ENCODE measurements around the gene MKNK2. TPM values are rescaled to one million over a fixed set of nuclear protein-coding genes. Genes with fewer than 3 reads are reported as not detected.

Gene MKNK2
- polyA plus RNA-seq, 1 donor from 2014 or later, result 27.6 TPM

DNA sequence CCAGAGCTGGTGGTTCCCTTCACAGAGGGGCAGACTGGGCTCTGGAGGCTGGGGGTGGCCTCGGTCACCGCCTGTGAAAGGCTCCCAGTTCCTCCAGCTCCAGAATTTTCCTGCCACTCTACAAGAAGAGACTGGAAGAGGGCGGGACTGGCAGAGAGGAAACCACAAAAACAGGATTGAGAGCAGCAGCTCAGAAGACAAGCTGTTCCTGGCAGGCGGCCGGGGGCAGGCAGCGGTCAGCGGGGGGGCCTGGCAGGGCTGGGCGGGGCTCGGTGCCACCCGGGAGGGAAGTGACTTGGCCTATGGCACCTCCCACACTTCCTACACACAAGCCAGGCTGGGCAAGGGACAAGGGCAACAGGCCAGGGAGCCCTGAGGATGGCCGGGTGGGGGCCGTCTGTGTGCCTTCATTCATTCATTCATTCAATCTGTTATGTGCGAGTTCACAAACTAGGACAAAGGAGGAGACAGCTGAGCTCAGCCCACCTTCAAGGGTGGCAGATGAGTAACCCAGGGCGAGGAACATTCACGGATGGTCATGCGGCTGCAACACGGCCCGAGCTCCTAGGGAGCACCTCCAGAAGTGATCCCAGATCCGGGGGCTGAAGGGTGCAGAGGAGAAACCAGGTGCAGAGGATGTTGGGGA, 18.6 kb downstream of the MKNK2 start:
- no peaks in the 10 kb centered on the region for H3K9me2 ChIP-seq (ENCODE audit: insufficient read depth, low read length)
- no peaks in the 10 kb centered on the region for H3K79me2 ChIP-seq (replicated peaks; ENCODE audit: insufficient read depth, low read length)
- no peak overlapping the region for H3K9ac ChIP-seq (ENCODE audit: low read length)
- no peak overlapping the region for H3K4me3 ChIP-seq (ENCODE audit: low read length)
- no peak overlapping the region for H2AFZ ChIP-seq (ENCODE audit: low read depth, low read length)
- no peaks in the 10 kb centered on the region for H3F3A ChIP-seq (ENCODE audit: insufficient read depth, low read length, poor library complexity, severe bottlenecking)
- no peaks in the 10 kb centered on the region for H3K36me3 ChIP-seq (ENCODE audit: insufficient read depth, low read length)
- no peak overlapping the region for H3K4me2 ChIP-seq (ENCODE audit: low read length)
- no peaks in the 10 kb centered on the region for H3K27me3 ChIP-seq (ENCODE audit: insufficient read depth, low read depth, low read length)
- no peaks in the 10 kb centered on the region for H3K9me3 ChIP-seq (ENCODE audit: low read length)
- H4K20me1 ChIP-seq (ENCODE audit: insufficient read depth), result no peaks in the 10 kb centered on the region
- TF ChIP-seq EP300 (conservative IDR thresholded peaks at IDR 0.05; ENCODE audit: poor library complexity, severe bottlenecking) (no peak), EZH2 (IDR thresholded peaks at IDR 0.05; ENCODE audit: borderline replicate concordance, insufficient read depth, low read length, poor library complexity, severe bottlenecking) (no peak), SMC3 (conservative IDR thresholded peaks at IDR 0.05; ENCODE audit: poor library complexity) (no peak)
- H3K27ac ChIP-seq (ENCODE audit: low read length), result no peak overlapping the region

DNA sequence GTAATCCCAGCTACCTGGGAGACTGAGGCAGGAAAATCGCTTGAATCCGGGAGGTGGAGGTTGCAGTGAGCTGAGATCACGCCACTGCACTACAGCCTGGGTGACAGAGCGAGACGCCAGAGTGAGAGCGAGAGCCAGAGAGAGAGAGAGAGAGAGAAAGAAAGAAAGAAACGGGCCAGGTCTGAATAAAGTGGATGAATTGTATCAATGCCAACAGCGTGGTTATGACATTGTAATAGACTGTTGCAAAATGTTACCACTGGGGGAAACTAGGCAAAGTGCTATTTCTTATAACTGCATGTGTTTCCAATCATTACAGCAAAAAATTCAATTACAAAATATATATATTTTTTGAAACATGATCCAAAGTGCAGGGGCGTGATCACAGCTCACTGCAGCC, 23.7 kb downstream of the MKNK2 start:
- Histone ChIP-seq H3K27ac (ENCODE audit: low read length) (no peak overlapping the region), H3K9ac (ENCODE audit: low read length) (no peak overlapping the region), H3F3A (ENCODE audit: insufficient read depth, low read length, poor library complexity, severe bottlenecking) (no peaks in the 10 kb centered on the region), H3K4me2 (ENCODE audit: low read length) (no peak overlapping the region), H3K9me2 (ENCODE audit: insufficient read depth, low read length) (no peaks in the 10 kb centered on the region), H4K20me1 (ENCODE audit: insufficient read depth) (no peaks in the 10 kb centered on the region), H3K79me2 (replicated peaks; ENCODE audit: insufficient read depth, low read length) (no peaks in the 10 kb centered on the region), H3K36me3 (ENCODE audit: insufficient read depth, low read length) (no peaks in the 10 kb centered on the region), H2AFZ (ENCODE audit: low read depth, low read length) (no peak overlapping the region), H3K4me3 (ENCODE audit: low read length) (no peak overlapping the region), H3K27me3 (ENCODE audit: insufficient read depth, low read depth, low read length) (no peaks in the 10 kb centered on the region), H3K9me3 (ENCODE audit: low read length) (no peaks in the 10 kb centered on the region)
- TF ChIP-seq, protein P1, sequence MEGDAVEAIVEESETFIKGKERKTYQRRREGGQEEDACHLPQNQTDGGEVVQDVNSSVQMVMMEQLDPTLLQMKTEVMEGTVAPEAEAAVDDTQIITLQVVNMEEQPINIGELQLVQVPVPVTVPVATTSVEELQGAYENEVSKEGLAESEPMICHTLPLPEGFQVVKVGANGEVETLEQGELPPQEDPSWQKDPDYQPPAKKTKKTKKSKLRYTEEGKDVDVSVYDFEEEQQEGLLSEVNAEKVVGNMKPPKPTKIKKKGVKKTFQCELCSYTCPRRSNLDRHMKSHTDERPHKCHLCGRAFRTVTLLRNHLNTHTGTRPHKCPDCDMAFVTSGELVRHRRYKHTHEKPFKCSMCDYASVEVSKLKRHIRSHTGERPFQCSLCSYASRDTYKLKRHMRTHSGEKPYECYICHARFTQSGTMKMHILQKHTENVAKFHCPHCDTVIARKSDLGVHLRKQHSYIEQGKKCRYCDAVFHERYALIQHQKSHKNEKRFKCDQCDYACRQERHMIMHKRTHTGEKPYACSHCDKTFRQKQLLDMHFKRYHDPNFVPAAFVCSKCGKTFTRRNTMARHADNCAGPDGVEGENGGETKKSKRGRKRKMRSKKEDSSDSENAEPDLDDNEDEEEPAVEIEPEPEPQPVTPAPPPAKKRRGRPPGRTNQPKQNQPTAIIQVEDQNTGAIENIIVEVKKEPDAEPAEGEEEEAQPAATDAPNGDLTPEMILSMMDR (IDR thresholded peaks at IDR 0.05; ENCODE audit: poor library complexity, severe bottlenecking), result no peak
- TF ChIP-seq TAF1 (IDR thresholded peaks at IDR 0.05; ENCODE audit: low read depth), result no peak
- TF ChIP-seq, protein P2, sequence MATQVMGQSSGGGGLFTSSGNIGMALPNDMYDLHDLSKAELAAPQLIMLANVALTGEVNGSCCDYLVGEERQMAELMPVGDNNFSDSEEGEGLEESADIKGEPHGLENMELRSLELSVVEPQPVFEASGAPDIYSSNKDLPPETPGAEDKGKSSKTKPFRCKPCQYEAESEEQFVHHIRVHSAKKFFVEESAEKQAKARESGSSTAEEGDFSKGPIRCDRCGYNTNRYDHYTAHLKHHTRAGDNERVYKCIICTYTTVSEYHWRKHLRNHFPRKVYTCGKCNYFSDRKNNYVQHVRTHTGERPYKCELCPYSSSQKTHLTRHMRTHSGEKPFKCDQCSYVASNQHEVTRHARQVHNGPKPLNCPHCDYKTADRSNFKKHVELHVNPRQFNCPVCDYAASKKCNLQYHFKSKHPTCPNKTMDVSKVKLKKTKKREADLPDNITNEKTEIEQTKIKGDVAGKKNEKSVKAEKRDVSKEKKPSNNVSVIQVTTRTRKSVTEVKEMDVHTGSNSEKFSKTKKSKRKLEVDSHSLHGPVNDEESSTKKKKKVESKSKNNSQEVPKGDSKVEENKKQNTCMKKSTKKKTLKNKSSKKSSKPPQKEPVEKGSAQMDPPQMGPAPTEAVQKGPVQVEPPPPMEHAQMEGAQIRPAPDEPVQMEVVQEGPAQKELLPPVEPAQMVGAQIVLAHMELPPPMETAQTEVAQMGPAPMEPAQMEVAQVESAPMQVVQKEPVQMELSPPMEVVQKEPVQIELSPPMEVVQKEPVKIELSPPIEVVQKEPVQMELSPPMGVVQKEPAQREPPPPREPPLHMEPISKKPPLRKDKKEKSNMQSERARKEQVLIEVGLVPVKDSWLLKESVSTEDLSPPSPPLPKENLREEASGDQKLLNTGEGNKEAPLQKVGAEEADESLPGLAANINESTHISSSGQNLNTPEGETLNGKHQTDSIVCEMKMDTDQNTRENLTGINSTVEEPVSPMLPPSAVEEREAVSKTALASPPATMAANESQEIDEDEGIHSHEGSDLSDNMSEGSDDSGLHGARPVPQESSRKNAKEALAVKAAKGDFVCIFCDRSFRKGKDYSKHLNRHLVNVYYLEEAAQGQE (IDR thresholded peaks at IDR 0.05; ENCODE audit: borderline replicate concordance), result no peak

DNA sequence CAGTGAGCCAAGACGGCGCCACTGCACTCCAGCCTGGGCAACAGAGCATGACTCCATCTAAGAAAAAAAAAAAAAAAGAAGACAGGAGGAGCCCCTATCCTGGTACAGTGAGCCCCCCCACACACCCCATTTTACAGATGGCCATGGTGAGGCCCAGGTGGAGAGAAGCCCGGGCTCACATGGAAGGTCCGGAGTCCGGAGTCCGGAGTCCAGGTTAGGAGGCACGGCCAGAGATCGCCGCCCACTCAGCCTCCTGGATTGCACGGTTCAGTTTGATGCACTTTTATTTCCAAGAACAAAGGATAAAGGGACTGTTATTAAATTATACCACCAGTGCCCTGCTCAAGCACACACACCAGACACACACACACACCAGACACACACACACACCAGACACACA, 24.3 kb downstream of the MKNK2 start:
- Histone ChIP-seq H3K27me3 (ENCODE audit: insufficient read depth, low read depth, low read length) (no peaks in the 10 kb centered on the region), H2AFZ (ENCODE audit: low read depth, low read length) (no peak overlapping the region), H3K27ac (ENCODE audit: low read length) (no peak overlapping the region), H3K79me2 (replicated peaks; ENCODE audit: insufficient read depth, low read length) (no peaks in the 10 kb centered on the region), H3K4me2 (ENCODE audit: low read length) (no peak overlapping the region), H3K9me3 (ENCODE audit: low read length) (no peaks in the 10 kb centered on the region), H3K36me3 (ENCODE audit: insufficient read depth, low read length) (no peaks in the 10 kb centered on the region), H4K20me1 (ENCODE audit: insufficient read depth) (no peaks in the 10 kb centered on the region), H3K9me2 (ENCODE audit: insufficient read depth, low read length) (no peaks in the 10 kb centered on the region), H3F3A (ENCODE audit: insufficient read depth, low read length, poor library complexity, severe bottlenecking) (no peaks in the 10 kb centered on the region), H3K4me3 (ENCODE audit: low read length) (no peak overlapping the region), H3K9ac (ENCODE audit: low read length) (no peak overlapping the region)
- TF ChIP-seq, protein P2 (IDR thresholded peaks at IDR 0.05; ENCODE audit: borderline replicate concordance), result no peak
- TF ChIP-seq EP300 (conservative IDR thresholded peaks at IDR 0.05; ENCODE audit: poor library complexity, severe bottlenecking) (no peak), SMC3 (conservative IDR thresholded peaks at IDR 0.05; ENCODE audit: poor library complexity) (no peak), EZH2 (IDR thresholded peaks at IDR 0.05; ENCODE audit: borderline replicate concordance, insufficient read depth, low read length, poor library complexity, severe bottlenecking) (no peak), POLR2AphosphoS5 (IDR thresholded peaks at IDR 0.05) (no peak), MXI1 (conservative IDR thresholded peaks at IDR 0.05; ENCODE audit: poor library complexity, severe bottlenecking) (no peak), RAD21 (conservative IDR thresholded peaks at IDR 0.05) (no peak), TAF1 (IDR thresholded peaks at IDR 0.05; ENCODE audit: low read depth) (no peak)
- TF ChIP-seq, protein P1 (IDR thresholded peaks at IDR 0.05; ENCODE audit: poor library complexity, severe bottlenecking), result no peak
